HT1080 (cell line): ENCODE results near the gene NUP58. TPM values are rescaled to one million over a fixed set of nuclear protein-coding genes. Genes with fewer than 3 reads are reported as not detected.
A peak's percentile ranks its signal among the peaks of the same experiment; 100 is the strongest.
"Not testable (repeated sequence)": the region's sequence is repeated elsewhere in the genome, so short reads cannot be mapped to it uniquely, and the experiment has no call there.

Source experiments
- DNase-seq: peaks from one replicate; pipeline ENCODE4 v3.0.0-alpha.2; 2015; ENCODE audit warnings: low read depth
- total RNA-seq: library from RNA; depleted of rRNA; stranded (reverse); fragments of >200 nt; shearing (Covaris generic); gene quantifications from 2 replicates; pipeline ENCODE4 v1.2.3, GENCODE V29; 2014

The NUP58 gene
- total RNA-seq, 1 experiment from 2014 or later = 87.6 TPM

DNA sequence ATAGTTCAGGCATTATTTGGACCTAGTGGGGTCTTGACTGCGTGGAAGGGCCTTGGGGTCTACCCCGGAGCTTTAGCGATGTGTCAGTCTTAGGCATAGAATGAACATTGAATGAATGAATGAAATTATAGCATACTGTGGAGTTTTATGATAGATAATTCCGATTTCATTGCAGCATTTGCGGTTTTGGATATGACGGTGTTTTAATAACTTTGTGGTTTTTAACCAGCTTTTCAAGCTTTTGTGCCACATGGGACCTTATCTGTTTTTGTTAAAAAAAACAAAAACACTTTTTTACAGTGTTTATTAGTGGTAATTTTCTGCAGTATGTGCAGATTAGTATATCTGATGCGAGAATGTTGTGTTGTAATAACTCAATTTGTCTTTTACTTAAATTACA, 696 bp downstream of the NUP58 start:
- DNase-seq = no peak

DNA sequence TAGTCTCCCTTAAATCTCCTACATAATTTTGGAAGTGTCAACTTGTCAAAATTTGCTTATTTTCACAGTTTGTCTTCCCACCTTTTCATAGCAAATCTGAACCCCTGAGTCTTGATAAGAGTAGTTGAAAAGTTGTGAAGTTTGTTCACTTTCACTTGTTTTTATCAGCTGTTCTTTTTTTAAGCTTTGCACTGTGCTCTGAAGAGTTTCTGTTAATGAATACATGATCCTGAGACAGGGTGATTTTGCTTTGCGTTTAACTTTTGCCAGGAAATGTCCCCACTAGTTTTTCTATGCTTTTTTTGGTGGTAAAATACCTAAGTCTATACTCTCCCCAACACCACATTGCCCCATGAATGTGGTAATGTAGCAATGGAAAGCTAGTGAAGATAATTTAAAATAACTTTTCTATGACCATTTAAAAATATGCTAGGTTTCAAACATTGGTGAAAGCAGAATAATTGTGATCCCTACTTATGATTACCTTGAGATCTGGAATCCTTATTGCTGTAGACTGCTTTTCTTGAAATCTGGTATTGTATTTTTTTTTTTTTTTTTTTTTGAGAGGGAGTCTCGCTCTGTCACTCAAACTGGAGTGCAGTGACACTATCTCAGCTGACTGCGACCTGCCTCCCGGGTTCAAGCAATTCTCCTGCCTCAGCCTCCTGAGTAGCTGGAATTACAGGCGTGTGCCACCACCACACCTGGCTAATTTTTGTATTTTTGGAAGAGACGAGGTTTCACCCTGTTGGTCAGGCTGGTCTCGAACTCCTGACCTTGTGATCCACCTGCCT, 5.4 kb downstream of the NUP58 start:
- DNase-seq = no peak

DNA sequence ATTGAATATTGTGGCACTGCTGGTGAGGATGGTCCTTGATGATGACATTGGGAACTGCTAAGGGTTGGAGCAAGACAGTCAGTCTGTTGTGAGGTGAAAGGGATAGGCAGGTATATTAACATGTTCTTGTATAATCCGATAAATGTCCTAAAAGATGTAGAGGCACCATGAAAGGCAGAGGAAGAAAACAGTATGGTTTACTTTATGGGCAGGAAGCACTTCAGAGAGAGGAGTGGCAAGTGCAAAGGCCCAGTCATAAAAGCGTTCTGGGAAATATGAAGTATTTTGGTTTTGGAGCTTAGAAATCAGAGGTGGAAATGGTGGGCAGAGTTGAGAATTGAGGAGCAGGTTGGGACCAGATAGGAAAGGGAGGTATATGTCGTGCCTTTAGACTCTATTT, 9.5 kb downstream of the NUP58 start:
- DNase-seq = no peak

DNA sequence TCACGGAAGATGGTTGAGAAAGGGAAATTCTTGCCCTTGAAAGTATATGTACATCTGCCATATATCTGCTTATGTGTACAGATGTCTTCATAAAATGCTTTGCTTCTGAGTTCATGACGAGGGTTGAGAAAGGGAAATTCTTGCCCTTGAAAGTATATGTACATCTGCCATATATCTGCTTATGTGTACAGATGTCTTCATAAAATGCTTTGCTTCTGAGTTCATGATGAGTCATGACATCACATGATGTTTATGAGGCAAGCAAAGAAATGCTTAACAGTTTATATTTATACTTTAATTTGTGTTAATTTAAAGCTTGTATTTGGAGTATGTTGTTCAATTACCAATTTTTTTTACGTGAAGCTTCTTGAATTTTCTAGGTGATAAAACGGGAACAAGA, 17.5 kb downstream of the NUP58 start:
- not testable (repeated sequence) for DNase-seq

DNA sequence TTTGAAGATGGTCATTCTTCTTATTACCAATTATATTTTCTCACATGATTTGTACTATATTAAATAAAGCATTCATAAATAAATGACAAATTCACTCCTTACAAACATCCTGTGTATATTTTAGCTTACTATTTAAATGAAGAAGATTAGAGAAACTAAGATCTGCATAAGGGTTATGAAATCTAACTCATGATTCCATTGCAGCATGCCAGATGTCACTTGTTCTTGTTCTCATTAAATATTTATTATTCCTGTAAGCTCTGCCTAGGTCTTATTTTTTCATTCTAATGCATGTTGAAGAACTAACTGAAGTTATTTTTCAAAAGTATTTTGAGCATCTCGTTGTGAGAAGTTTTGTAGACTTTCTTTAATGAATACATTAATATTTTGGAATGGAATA, 18.3 kb downstream of the NUP58 start:
- no peak for DNase-seq

DNA sequence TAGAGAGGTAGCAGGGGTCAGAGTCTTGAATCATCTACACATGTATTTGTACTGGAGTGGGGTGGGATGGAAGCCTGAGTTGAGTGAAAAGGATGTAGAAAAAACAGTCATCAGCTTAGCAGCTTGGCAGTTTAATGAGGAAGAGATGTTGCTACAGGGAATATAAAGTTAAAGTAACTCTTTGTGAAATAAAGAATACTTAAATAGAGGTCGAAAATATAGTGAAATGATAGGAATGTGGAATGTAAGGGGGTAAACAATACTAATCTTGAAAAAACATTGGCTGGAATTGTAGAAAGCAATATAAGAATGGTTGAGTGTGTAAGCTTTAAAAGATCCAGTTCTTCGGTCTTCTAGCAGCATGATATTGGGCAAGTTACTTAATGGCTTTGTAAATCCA, 22.7 kb downstream of the NUP58 start:
- no peak for DNase-seq

DNA sequence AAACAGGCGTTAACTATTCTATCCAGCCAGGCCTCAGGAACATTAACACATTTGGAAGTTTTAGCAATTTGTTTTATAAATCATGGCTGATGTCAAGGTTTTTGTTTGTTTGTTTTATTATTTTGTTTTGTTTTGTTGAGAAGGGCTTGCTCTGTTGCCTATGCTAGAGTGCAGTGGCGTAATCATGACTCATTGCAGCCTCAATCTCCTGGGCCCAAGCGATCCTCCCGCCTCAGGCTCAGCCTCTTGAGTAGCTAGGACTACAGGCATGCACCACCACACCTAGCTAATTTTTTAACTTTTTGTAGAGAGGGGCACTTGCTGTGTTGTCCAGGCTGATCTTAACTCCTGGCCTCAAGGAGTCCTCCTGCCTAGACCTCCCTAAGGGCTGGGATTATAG, 28.3 kb downstream of the NUP58 start:
- peak; percentile 27 for DNase-seq

DNA sequence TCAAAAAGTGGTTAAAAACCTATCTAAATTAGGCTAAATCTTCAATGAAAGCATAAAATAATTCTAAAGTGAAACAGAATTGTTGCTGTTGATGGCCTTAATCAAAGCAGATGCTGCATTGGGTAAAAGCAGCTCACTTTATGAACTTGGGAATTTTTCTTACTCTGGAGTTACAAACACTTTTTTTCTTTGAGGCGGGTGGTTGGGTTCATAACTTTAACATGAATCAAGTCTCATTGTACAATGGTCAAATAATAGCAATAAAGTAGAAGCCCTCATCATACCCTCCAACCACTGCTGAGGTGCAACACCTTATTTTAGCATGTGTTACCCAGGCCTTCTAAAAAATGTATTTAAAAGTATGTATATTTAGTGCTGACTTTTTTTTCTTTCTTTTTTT, 29.1 kb downstream of the NUP58 start:
- DNase-seq = peak; percentile 13

DNA sequence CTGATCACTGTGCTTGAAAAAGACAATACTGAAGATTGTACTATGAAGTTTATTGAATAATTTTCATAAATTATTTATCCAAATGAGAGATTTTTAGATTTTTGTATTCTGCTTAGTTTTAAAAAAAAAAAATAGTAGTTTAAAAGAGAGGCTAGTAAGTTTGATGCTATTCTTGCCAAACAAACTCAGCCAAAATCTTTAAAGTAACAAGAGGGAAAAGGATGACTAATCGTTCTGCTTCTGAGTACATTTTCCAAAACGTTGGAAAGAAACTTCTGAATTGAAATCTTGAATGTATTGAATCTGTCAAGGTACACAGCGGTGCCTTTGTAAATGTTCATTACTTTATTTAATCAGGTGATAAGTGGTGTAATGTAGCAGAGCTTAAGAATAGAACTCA, 34.4 kb downstream of the NUP58 start:
- no peak for DNase-seq

DNA sequence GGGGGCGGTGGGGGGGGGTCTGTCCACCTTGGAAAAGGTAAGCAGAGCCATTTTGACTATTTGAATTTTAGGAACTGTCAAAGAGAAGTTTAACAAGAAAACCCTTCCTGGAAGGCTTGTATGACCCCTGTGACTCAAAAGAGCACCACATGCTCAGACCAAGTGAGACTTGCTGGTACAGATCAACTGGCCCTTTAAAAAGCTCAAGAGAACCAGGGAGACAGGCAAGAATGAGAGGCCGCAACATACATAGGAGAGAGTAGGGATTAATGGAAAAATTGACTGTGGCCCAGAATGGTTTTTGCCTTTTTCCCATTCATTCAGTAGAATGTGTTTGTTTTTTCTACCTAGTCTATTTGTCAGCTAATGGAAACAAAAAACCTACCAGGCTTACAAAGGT, 44.2 kb downstream of the NUP58 start:
- DNase-seq = no peak

DNA sequence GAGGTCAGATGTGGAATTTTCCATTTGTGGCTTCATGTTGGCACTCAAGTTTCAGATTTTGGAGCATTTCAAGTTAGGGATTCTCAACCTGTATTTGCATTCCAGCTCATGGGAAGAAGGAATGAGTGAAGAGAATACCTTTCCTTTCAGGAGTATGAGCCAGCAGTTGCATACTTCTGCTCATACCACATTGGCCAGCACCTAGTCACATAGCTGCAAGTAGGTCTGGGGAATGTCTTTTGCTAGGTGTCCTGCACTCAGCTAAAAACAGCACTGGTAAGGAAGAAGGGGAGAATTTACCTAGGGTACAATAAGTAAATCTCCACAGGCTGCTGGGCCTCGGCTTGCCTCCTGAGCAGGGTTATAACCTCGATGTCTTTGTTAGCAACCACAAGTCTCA, 45.7 kb downstream of the NUP58 start:
- no peak for DNase-seq

DNA sequence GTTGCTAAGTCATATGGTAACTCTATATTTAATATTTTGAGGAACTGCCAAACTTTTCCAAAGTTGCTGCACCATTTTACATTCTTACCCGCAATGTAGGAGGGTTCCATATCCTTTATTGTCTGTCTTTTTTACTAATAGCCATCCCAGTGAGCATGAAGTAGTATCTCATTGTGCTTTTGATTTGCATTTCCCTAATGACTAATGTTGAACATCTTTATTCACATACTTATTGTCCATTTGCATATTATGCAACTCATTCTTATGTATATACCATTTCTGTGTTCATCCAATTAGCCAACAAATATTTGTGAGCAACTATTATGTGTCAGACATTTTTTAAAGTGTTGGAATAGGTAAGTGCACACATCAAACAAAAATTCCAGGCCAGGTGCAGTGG, 50.0 kb downstream of the NUP58 start:
- no peak for DNase-seq

DNA sequence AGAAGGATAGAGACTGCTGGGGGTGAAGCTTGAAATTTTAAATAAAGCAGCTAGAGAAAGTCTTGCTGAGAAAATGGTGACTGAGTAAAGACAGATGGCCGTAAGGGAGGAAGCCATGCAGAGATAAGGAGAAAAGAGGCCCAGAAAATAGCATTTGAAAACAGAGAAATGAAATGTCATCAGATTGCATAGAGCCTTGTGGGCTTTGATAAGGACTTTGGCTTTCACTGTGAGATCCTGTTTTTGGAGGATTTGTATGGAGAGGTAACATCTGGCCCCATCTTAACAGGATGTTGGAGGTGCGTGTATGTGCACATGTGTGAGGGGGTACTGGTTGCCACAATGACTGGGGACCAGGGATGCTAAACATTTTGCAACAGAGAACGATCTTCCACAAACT, 50.8 kb downstream of the NUP58 start:
- DNase-seq = no peak

DNA sequence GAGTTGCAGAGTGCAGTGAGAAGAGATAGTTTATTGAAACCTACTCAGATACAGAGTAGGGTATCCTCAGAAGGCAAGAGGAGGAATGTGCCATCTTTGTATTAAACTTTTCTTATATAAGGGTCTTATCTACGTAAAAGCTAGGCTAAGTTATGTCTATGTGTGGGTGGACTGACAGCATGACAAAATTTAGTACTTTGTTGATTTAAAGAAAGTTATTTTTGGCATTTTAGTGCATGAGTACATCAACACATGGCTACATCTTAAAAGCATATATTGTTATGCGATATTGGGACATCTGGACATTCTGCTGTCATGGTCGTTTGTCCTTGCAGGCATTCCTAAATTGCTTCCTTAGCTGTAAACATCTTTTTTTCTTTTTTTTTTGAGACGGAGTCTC, 51.4 kb downstream of the NUP58 start:
- no peak for DNase-seq

DNA sequence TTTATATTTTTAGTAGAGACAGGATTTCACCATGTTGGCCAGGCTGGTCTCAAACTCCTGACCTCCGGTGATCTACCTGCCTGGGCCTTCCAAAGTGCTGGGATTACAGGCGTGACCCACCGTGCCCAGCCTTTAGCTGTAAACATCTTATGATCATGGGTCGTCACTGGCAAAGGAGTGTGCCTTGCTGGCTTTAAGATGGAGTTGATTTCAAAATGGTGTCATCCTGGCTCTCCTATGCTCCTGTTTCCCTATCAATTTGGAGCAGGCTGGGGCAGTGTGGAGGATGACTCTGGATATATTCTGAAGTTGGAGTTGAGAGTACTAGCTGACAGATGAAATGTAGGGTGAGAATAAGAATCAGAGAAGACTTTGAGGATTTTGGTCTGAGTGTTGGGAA, 51.9 kb downstream of the NUP58 start:
- no peak for DNase-seq

DNA sequence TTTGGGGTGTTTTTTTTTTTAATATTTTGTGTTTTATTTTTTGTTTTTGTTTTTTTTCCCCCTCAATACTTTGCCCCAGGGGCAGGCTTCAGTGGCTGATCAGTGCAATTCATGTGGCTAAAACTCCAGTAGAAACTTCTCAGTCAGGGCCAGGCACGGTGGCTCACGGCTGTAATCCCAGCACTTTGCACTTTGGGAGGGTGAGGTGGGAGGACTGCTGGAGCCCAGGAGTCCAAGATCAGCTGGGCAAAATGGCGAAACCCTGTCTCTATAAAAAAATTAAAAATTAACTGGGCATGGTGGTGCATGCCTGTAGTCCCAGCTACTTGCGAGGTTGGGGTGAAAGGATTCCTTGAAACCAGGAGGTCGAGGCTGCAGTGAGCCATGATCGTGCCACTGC, 53.0 kb downstream of the NUP58 start:
- DNase-seq = no peak

DNA sequence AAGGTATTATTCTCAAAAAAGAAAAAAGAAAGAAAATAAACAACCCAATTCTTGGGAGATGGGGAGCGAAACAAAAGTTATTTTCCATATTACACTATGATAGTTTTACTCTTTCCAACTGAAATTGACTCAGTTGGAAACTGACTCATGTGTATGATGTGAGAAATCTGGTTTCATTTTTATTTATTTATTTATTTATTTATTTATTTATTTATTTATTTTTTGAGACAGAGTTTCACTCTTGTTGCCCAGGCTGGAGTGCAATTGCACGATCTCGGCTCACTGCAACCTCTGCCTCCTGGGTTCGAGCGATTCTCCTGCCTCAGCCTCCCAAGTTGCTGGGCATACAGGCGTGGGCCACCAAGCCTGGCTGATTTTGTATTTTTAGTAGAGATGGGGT, 59.0 kb downstream of the NUP58 start:
- not testable (repeated sequence) for DNase-seq

DNA sequence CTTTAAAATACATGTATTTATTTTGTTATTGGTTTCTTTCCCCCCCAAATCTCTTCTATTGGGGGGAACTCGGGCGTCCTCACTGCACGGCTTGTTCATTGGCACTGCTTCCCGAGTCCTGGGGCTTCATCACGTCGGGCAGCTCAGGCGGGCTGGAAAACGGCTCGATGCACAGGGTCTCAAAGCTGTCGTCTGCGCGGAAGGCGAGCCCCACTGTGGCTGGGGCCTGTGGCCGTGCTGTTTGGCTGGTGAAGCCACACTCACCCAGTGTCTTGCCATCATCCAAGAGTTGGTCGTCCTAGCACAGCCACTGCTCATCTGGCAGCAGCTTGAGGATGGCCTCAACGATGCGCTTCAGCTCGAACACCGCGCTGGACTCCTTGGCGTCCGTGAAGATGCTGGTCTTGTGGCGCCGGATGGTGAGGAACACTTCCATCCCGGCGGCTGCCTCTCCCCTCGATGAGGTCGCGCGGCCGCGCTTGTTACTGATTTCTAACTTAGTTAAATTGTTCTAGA, 64.4 kb downstream of the NUP58 start:
- DNase-seq = no peak

DNA sequence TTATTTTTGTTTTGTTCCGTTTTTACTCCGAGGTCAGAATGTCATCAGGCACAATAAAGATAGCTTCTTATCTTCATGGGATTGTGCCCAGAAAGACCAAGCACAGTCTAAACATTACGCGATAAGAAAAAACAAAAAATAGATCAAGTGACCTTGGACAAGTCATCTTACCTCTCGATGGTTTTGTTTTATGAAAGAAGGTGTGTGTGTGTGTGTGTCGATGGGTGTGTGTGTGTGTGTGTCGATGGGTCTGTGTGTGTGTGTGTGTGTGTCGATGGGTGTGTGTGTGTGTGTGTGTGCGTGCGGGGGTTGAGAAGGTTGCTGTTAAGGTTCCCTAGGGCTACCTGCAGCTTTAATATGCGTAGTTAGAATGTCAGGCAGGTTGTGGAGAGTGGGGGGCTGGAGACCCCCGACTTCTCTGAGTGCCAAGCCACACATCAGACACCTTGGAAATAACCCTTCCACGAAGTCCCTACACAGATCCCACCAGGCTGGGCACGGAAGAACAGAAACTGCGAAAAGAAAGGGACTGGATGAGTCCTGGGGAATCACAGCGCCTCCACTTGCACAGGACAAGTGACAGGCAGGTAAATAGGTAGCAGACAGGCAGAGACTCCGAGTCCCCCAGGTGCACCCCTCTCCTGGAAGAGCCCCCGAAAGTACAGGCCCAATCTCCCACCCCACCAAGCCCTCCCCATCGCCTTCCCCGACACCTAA, 69.9 kb downstream of the NUP58 start:
- no peak for DNase-seq

DNA sequence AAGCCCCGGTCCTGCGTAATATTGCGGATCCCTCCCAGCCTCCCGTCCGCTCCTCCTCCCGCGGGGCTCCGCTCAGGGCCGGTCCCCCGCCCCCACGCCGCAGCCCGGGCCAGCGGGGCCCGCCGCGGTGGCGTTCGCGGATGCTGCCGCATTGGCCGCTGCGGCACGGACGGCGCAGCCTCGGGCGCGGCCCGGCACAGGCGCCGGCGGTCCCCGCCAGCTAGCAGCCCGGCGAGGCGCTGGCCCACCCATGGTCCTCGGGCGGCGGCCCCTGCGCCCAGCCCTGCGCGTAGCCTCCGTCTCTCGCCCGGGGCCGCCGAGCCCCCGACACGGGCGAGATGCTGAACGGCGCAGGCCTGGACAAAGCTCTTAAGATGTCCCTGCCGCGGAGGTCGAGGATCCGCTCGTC, 70.5 kb downstream of the NUP58 start, which contains the start of gene ATP8A2:
ATP8A2 (plus strand) TSS at position 100 of the 409 bp plus-strand sequence; CDS start at position 339, 239 bp downstream.
- DNase-seq = no peak

DNA sequence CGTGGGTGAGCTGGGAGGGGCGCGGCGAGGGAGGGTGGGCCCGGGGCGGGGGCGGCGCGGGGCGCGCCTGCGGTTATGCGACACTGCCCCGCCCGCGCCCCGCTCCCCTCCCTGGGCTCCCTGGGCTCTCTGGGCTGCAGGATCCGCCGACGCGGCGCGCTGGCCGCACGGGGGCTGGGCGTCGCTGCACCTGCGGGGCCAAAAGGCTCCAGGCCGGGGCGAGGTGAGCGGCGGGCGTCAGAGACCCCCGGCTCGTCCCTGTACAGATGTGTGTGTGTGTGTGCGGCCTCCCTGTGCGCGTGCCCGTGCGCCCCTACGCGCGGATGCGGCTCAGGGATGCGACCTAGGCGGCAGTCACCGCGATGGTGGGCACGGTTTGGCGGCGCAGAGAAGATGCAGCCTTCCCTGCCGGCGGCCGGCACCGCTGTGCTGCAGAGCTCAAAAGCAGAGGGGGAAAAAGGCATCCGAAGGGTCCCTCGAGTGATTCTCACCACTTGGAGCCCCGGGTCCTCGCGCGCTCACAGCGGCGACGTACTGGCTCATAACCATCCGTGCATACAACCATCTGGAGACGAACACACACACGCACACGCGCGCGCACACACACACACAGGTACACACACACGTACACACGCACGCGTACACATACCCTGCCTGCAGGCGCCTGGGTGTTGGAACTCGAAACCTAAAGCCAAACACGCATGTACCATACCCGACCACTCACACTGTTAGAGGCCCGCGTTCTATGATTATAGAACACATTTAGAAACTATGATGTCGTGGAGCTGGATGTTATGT, 71.1 kb downstream of the NUP58 start:
- DNase-seq = no peak
